EH (cell line): Measurements from ENCODE around the gene TMPRSS11A.

Experiments used
- DNase-seq: peaks from one replicate; pipeline ENCODE4 v3.0.0-alpha.2; 2015; ENCODE audit warnings: low read depth

Gene TMPRSS11A

GRCh38 chr4:67869580-67870190 is 93.6 kb downstream of the TMPRSS11A start:
- DNase-seq, result no peak

GRCh38 chr4:67861513-67861912 is 101.8 kb downstream of the TMPRSS11A start:
- DNase-seq, result no peak
